Activated CD4-positive, alpha-beta T cell treated with anti-CD3 and anti-CD28 coated beads, Interleukin-2, amount 10 ng/mL, durations not matched to agents 24 days and 14 days (primary cell): ENCODE results near the gene PCED1B. TPM values are rescaled to one million over a fixed set of nuclear protein-coding genes. Genes with fewer than 3 reads are reported as not detected.

ENCODE experiments used
- DNase-seq: peaks from one replicate; pipeline ENCODE4 v3.0.0; 2022
- H3K27ac Mint-ChIP-seq: one replicate; pipeline ENCODE4 v1.8.0; 2022; ENCODE audit warnings: mild to moderate bottlenecking, mixed read lengths
- H3K27me3 Mint-ChIP-seq: one replicate; pipeline ENCODE4 v1.8.0; 2022; ENCODE audit warnings: mixed read lengths
- H3K36me3 Mint-ChIP-seq: one replicate; pipeline ENCODE4 v1.8.0; 2022; ENCODE audit warnings: low read depth, mild to moderate bottlenecking, mixed read lengths
- H3K4me1 Mint-ChIP-seq: one replicate; pipeline ENCODE4 v1.8.0; 2021; ENCODE audit warnings: mixed read lengths
- H3K4me3 Mint-ChIP-seq: one replicate; pipeline ENCODE4 v1.8.0; 2022; ENCODE audit warnings: mild to moderate bottlenecking, moderate library complexity, mixed read lengths
- H3K9me3 Mint-ChIP-seq: one replicate; pipeline ENCODE4 v1.8.0; 2021; ENCODE audit warnings: mixed read lengths
- intact Hi-C: fragments of 100-400 bp; cut with micrococcal nuclease; formaldehyde crosslinking; loops from one replicate; pipeline ENCODE4 v1.15.1; 2023
- total RNA-seq: library from RNA; stranded (reverse); gene quantifications from 2 replicates; pipeline ENCODE4 v1.2.3, GENCODE V29; 2022

The PCED1B gene
- total RNA-seq, 1 donor from 2014 or later = 55.2 TPM

- Mint-ChIP-seq H3K4me3 (no peak overlapping the region), H3K4me1 (peaks cover 18% of the 10 kb centered on the region), H3K27me3 (no peaks in the 10 kb centered on the region), H3K27ac (no peak overlapping the region), H3K9me3 (peaks cover 3% of the 10 kb centered on the region), H3K36me3 (peaks cover 40% of the 10 kb centered on the region)
- no peak for DNase-seq
- intact Hi-C loops = no loop called here
Measured at GRCh38 chr12:47242426-47242825, 163.0 kb downstream of the PCED1B start.

- no peak overlapping the region for H3K27ac Mint-ChIP-seq
- H3K9me3 Mint-ChIP-seq = peaks cover 3% of the 10 kb centered on the region
- H3K4me1 Mint-ChIP-seq = peaks cover 7% of the 10 kb centered on the region
- peaks cover 49% of the 10 kb centered on the region for H3K36me3 Mint-ChIP-seq
- intact Hi-C loops = no loop called here
- H3K27me3 Mint-ChIP-seq = no peaks in the 10 kb centered on the region
- H3K4me3 Mint-ChIP-seq = no peak overlapping the region
- DNase-seq = no peak
Measured at GRCh38 chr12:47244835-47245234, 165.4 kb downstream of the PCED1B start.

GRCh38 chr12:47245623-47246022 is 166.2 kb downstream of the PCED1B start:
- Mint-ChIP-seq H3K27ac (no peak overlapping the region), H3K9me3 (peaks cover 5% of the 10 kb centered on the region), H3K36me3 (peaks cover 51% of the 10 kb centered on the region), H3K4me3 (no peak overlapping the region), H3K27me3 (no peaks in the 10 kb centered on the region), H3K4me1 (peaks cover 7% of the 10 kb centered on the region)
- intact Hi-C loops = no loop called here
- no peak for DNase-seq

GRCh38 chr12:47247418-47247817 is 168.0 kb downstream of the PCED1B start:
- Mint-ChIP-seq H3K9me3 (peaks cover 17% of the 10 kb centered on the region), H3K27me3 (no peaks in the 10 kb centered on the region)

GRCh38 chr12:47249082-47249481 is 169.7 kb downstream of the PCED1B start:
- H3K9me3 Mint-ChIP-seq = peaks cover 24% of the 10 kb centered on the region
- no peak for DNase-seq
- H3K27me3 Mint-ChIP-seq = no peaks in the 10 kb centered on the region
- intact Hi-C loops = no loop called here
- H3K36me3 Mint-ChIP-seq = peaks cover 62% of the 10 kb centered on the region
- H3K4me1 Mint-ChIP-seq = peaks cover 3% of the 10 kb centered on the region
- H3K27ac Mint-ChIP-seq = no peak overlapping the region
- H3K4me3 Mint-ChIP-seq = no peak overlapping the region

More at GRCh38 chr12:47247418-47247817, 168.0 kb downstream of the PCED1B start:
- peaks cover 61% of the 10 kb centered on the region for H3K36me3 Mint-ChIP-seq
- peaks cover 4% of the 10 kb centered on the region for H3K4me1 Mint-ChIP-seq
- no peak overlapping the region for H3K4me3 Mint-ChIP-seq
- no peak for DNase-seq
- intact Hi-C loops = no loop called here
- H3K27ac Mint-ChIP-seq = no peak overlapping the region

GRCh38 chr12:47249719-47250357 is 170.4 kb downstream of the PCED1B start:
- Mint-ChIP-seq H3K9me3 (peaks cover 24% of the 10 kb centered on the region), H3K27me3 (no peaks in the 10 kb centered on the region), H3K36me3 (peaks cover 59% of the 10 kb centered on the region), H3K4me1 (peaks cover 3% of the 10 kb centered on the region), H3K27ac (no peak overlapping the region), H3K4me3 (no peak overlapping the region)
- intact Hi-C loops = no loop called here
- DNase-seq = no peak

GRCh38 chr12:47251919-47252318 is 172.5 kb downstream of the PCED1B start:
- H3K4me3 Mint-ChIP-seq = no peak overlapping the region
- intact Hi-C loops = no loop called here
- H3K4me1 Mint-ChIP-seq = peaks cover 3% of the 10 kb centered on the region
- DNase-seq = no peak
- peaks cover 57% of the 10 kb centered on the region for H3K36me3 Mint-ChIP-seq
- no peaks in the 10 kb centered on the region for H3K27me3 Mint-ChIP-seq
- H3K27ac Mint-ChIP-seq = no peak overlapping the region
- peaks cover 27% of the 10 kb centered on the region for H3K9me3 Mint-ChIP-seq

- peaks cover 29% of the 10 kb centered on the region for H3K4me1 Mint-ChIP-seq
- H3K9me3 Mint-ChIP-seq = peaks cover 13% of the 10 kb centered on the region
- H3K36me3 Mint-ChIP-seq = peaks cover 17% of the 10 kb centered on the region
- intact Hi-C loops = no loop called here
- DNase-seq = no peak
- H3K4me3 Mint-ChIP-seq = no peak overlapping the region
- no peak overlapping the region for H3K27ac Mint-ChIP-seq
- no peaks in the 10 kb centered on the region for H3K27me3 Mint-ChIP-seq
Measured at GRCh38 chr12:47264951-47265350, 185.5 kb downstream of the PCED1B start.

GRCh38 chr12:47265391-47265790 is 186.0 kb downstream of the PCED1B start:
- H3K4me3 Mint-ChIP-seq = no peak overlapping the region
- H3K9me3 Mint-ChIP-seq = peaks cover 13% of the 10 kb centered on the region
- H3K27me3 Mint-ChIP-seq = no peaks in the 10 kb centered on the region
- H3K27ac Mint-ChIP-seq = no peak overlapping the region
- intact Hi-C loops = no loop called here
- H3K4me1 Mint-ChIP-seq = peaks cover 34% of the 10 kb centered on the region
- DNase-seq = no peak
- H3K36me3 Mint-ChIP-seq = peaks cover 17% of the 10 kb centered on the region

- H3K4me3 Mint-ChIP-seq = no peak overlapping the region
- H3K27ac Mint-ChIP-seq = no peak overlapping the region
- H3K9me3 Mint-ChIP-seq = peaks cover 13% of the 10 kb centered on the region
- H3K27me3 Mint-ChIP-seq = no peaks in the 10 kb centered on the region
- intact Hi-C loops = no loop called here
- DNase-seq = no peak
- H3K36me3 Mint-ChIP-seq = peaks cover 14% of the 10 kb centered on the region
- H3K4me1 Mint-ChIP-seq = peaks cover 52% of the 10 kb centered on the region
Measured at GRCh38 chr12:47267571-47267970, 188.2 kb downstream of the PCED1B start.

- H3K27ac Mint-ChIP-seq = peak overlapping the region; percentile 64
- intact Hi-C loops = no loop called here
Measured at GRCh38 chr12:47268501-47269454, 189.4 kb downstream of the PCED1B start.

GRCh38 chr12:47269916-47270315 is 190.5 kb downstream of the PCED1B start:
- Mint-ChIP-seq H3K4me1 (peaks cover 64% of the 10 kb centered on the region), H3K27me3 (no peaks in the 10 kb centered on the region), H3K9me3 (peaks cover 9% of the 10 kb centered on the region), H3K27ac (peak overlapping the region; percentile 23), H3K36me3 (peaks cover 11% of the 10 kb centered on the region), H3K4me3 (no peak overlapping the region)
- intact Hi-C loops = loop anchor here (2.0 to 5.0 kb wide), 2 partner anchors 37 to 87 kb away; no protein-coding TSS in a partner anchor
- DNase-seq = no peak

More at GRCh38 chr12:47268501-47269454, 189.4 kb downstream of the PCED1B start:
- no peaks in the 10 kb centered on the region for H3K27me3 Mint-ChIP-seq
- no peak for DNase-seq
- peaks cover 61% of the 10 kb centered on the region for H3K4me1 Mint-ChIP-seq
- H3K9me3 Mint-ChIP-seq = peaks cover 13% of the 10 kb centered on the region
- peak overlapping the region; percentile 21 for H3K4me3 Mint-ChIP-seq
- H3K36me3 Mint-ChIP-seq = peaks cover 14% of the 10 kb centered on the region

GRCh38 chr12:47270782-47271664 is 191.6 kb downstream of the PCED1B start:
- intact Hi-C loops = loop anchor here (2.0 to 5.0 kb wide), 2 partner anchors 36 to 86 kb away; no protein-coding TSS in a partner anchor
- Mint-ChIP-seq H3K27me3 (no peaks in the 10 kb centered on the region), H3K4me1 (peaks cover 66% of the 10 kb centered on the region), H3K36me3 (peaks cover 7% of the 10 kb centered on the region), H3K27ac (peak overlapping the region; percentile 2), H3K9me3 (peaks cover 5% of the 10 kb centered on the region), H3K4me3 (peak overlapping the region; percentile 0)
- DNase-seq = no peak
